ENCODE measurements around the gene MLXIP.
"Not testable (repeated sequence)": the region's sequence is repeated elsewhere in the genome, so short reads cannot be mapped to it uniquely, and the experiment has no call there.

Gene MLXIP

GRCh38 chr12:122116707-122117535 is 38.4 kb downstream of the MLXIP start:
- H3K4me1 Mint-ChIP-seq: peaks cover 57% of the 10 kb centered on the region
- no peaks in the 10 kb centered on the region for H3K27me3 Mint-ChIP-seq
- H3K27ac Mint-ChIP-seq: no peak overlapping the region
- H3K9me3 Mint-ChIP-seq: no peaks in the 10 kb centered on the region
- DNase-seq (no peak), ATAC-seq (no peak)
- H3K4me3 Mint-ChIP-seq: no peak overlapping the region

GRCh38 chr12:122117979-122118378 is 39.4 kb downstream of the MLXIP start:
- peaks cover 60% of the 10 kb centered on the region for H3K4me1 Mint-ChIP-seq
- H3K27ac Mint-ChIP-seq: peak overlapping the region in 1 of 2 donors; percentile 34
- DNase-seq: no peak
- no peak overlapping the region for H3K4me3 Mint-ChIP-seq
- no peaks in the 10 kb centered on the region for H3K9me3 Mint-ChIP-seq
- ATAC-seq: no peak
- H3K27me3 Mint-ChIP-seq: no peaks in the 10 kb centered on the region

GRCh38 chr12:122121341-122121740 is 42.8 kb downstream of the MLXIP start:
- H3K4me1 Mint-ChIP-seq: peaks cover 74% of the 10 kb centered on the region
- not testable (repeated sequence) for H3K9me3 Mint-ChIP-seq, DNase-seq, ATAC-seq, H3K27ac Mint-ChIP-seq, H3K27me3 Mint-ChIP-seq
- peak overlapping the region; percentile 3 to 59 for H3K4me3 Mint-ChIP-seq

- H3K27ac Mint-ChIP-seq: peak overlapping the region in 1 of 2 donors; percentile 53
- no peaks in the 10 kb centered on the region for H3K27me3 Mint-ChIP-seq
- H3K4me1 Mint-ChIP-seq: peaks cover 76% of the 10 kb centered on the region
Observed at GRCh38 chr12:122121745-122122144, 43.2 kb downstream of the MLXIP start.

GRCh38 chr12:122123051-122123760 is 44.6 kb downstream of the MLXIP start:
- H3K4me1 Mint-ChIP-seq: peaks cover 73% of the 10 kb centered on the region
- H3K9me3 Mint-ChIP-seq: no peaks in the 10 kb centered on the region
- H3K4me3 Mint-ChIP-seq: peak overlapping the region; percentile 43 to 53
- ATAC-seq: peak; percentile 70
- no peaks in the 10 kb centered on the region for H3K27me3 Mint-ChIP-seq
- peak overlapping the region; percentile 49 to 90 for H3K27ac Mint-ChIP-seq
- peak; percentile 71 for DNase-seq

More at GRCh38 chr12:122121745-122122144, 43.2 kb downstream of the MLXIP start:
- peak overlapping the region; percentile 3 to 59 for H3K4me3 Mint-ChIP-seq
- no peaks in the 10 kb centered on the region for H3K9me3 Mint-ChIP-seq
- DNase-seq (no peak), ATAC-seq (peak; percentile 21)

GRCh38 chr12:122123761-122124145 is 45.2 kb downstream of the MLXIP start:
- Mint-ChIP-seq H3K9me3 (no peaks in the 10 kb centered on the region), H3K27ac (no peak overlapping the region), H3K4me3 (no peak overlapping the region), H3K4me1 (peaks cover 69% of the 10 kb centered on the region), H3K27me3 (no peaks in the 10 kb centered on the region)
- no peak for ATAC-seq
- no peak for DNase-seq

GRCh38 chr12:122124370-122124769 is 45.8 kb downstream of the MLXIP start:
- no peak for ATAC-seq
- Mint-ChIP-seq H3K4me1 (peaks cover 66% of the 10 kb centered on the region), H3K27ac (peak overlapping the region in 1 of 2 donors; percentile 57), H3K9me3 (no peaks in the 10 kb centered on the region), H3K4me3 (no peak overlapping the region), H3K27me3 (no peaks in the 10 kb centered on the region)
- no peak for DNase-seq

GRCh38 chr12:122125452-122126341 is 47.1 kb downstream of the MLXIP start:
- no peak for DNase-seq
- Mint-ChIP-seq H3K4me3 (no peak overlapping the region), H3K9me3 (no peaks in the 10 kb centered on the region), H3K4me1 (peaks cover 56% of the 10 kb centered on the region), H3K27me3 (no peaks in the 10 kb centered on the region), H3K27ac (peak overlapping the region; percentile 81 to 94)
- ATAC-seq: no peak

- Mint-ChIP-seq H3K9me3 (no peaks in the 10 kb centered on the region), H3K4me1 (peaks cover 50% of the 10 kb centered on the region), H3K27me3 (no peaks in the 10 kb centered on the region), H3K27ac (peak overlapping the region; percentile 81 to 83), H3K4me3 (no peak overlapping the region)
- ATAC-seq (no peak), DNase-seq (no peak)
Observed at GRCh38 chr12:122126342-122126635, 47.7 kb downstream of the MLXIP start.

- H3K9me3 Mint-ChIP-seq: no peaks in the 10 kb centered on the region
- peaks cover 43% of the 10 kb centered on the region for H3K4me1 Mint-ChIP-seq
- DNase-seq (no peak), ATAC-seq (no peak)
- H3K27ac Mint-ChIP-seq: peak overlapping the region in 1 of 2 donors; percentile 81
- no peaks in the 10 kb centered on the region for H3K27me3 Mint-ChIP-seq
- no peak overlapping the region for H3K4me3 Mint-ChIP-seq
Observed at GRCh38 chr12:122126713-122127597, 48.4 kb downstream of the MLXIP start.

GRCh38 chr12:122127839-122128238 is 49.3 kb downstream of the MLXIP start:
- no peak for ATAC-seq
- Mint-ChIP-seq H3K4me3 (no peak overlapping the region), H3K27ac (peak overlapping the region in 1 of 2 donors; percentile 56), H3K27me3 (no peaks in the 10 kb centered on the region), H3K4me1 (peaks cover 34% of the 10 kb centered on the region), H3K9me3 (no peaks in the 10 kb centered on the region)
- no peak for DNase-seq

- DNase-seq: no peak
- H3K9me3 Mint-ChIP-seq: no peaks in the 10 kb centered on the region
- no peak for ATAC-seq
- peaks cover 28% of the 10 kb centered on the region for H3K4me1 Mint-ChIP-seq
- no peaks in the 10 kb centered on the region for H3K27me3 Mint-ChIP-seq
- no peak overlapping the region for H3K27ac Mint-ChIP-seq
- no peak overlapping the region for H3K4me3 Mint-ChIP-seq
Observed at GRCh38 chr12:122128481-122128880, 49.9 kb downstream of the MLXIP start.

- Mint-ChIP-seq H3K27me3 (no peaks in the 10 kb centered on the region), H3K4me3 (no peak overlapping the region), H3K9me3 (no peaks in the 10 kb centered on the region)
Observed at GRCh38 chr12:122129131-122129530, 50.6 kb downstream of the MLXIP start.

GRCh38 chr12:122130150-122130549 is 51.6 kb downstream of the MLXIP start:
- Mint-ChIP-seq H3K27me3 (no peaks in the 10 kb centered on the region), H3K9me3 (no peaks in the 10 kb centered on the region), H3K4me1 (peaks cover 21% of the 10 kb centered on the region), H3K4me3 (no peak overlapping the region), H3K27ac (no peak overlapping the region)
- DNase-seq (no peak), ATAC-seq (no peak)

More at GRCh38 chr12:122129131-122129530, 50.6 kb downstream of the MLXIP start:
- no peak for ATAC-seq
- no peak for DNase-seq
- H3K4me1 Mint-ChIP-seq: peaks cover 23% of the 10 kb centered on the region
- H3K27ac Mint-ChIP-seq: no peak overlapping the region
